ENCODE results near the gene PANK4. TPM values are rescaled to one million over a fixed set of nuclear protein-coding genes. Genes with fewer than 3 reads are reported as not detected.
A peak's percentile ranks its signal among the peaks of the same experiment; 100 is the strongest.

PANK4 gene
- total RNA-seq, 2 experiments from 2014 or later = 86.5 to 88.9 TPM

GRCh38 chr1:2538376-2538775, 12.0 kb upstream of the PANK4 start:
- no peak for ATAC-seq (ENCODE audit: low read depth)
- peaks cover 8% of the 10 kb centered on the region for H3K27me3 Mint-ChIP-seq
- no peaks in the 10 kb centered on the region for H3K36me3 Mint-ChIP-seq
- H3K4me3 Mint-ChIP-seq = no peak overlapping the region
- no peak overlapping the region for H3K27ac Mint-ChIP-seq
- H3K4me1 Mint-ChIP-seq = no peaks in the 10 kb centered on the region
- no peak for DNase-seq
- H3K9me3 Mint-ChIP-seq = no peaks in the 10 kb centered on the region
- POLR2A ChIA-PET = no interaction called here

GRCh38 chr1:2537784-2538115, 11.4 kb upstream of the PANK4 start:
- POLR2A ChIA-PET = no interaction called here
- H3K27me3 Mint-ChIP-seq = peaks cover 8% of the 10 kb centered on the region

GRCh38 chr1:2535981-2536380, 9.6 kb upstream of the PANK4 start:
- no peaks in the 10 kb centered on the region for H3K36me3 Mint-ChIP-seq
- ATAC-seq (ENCODE audit: low read depth) (no peak), DNase-seq (no peak)
- peaks cover under 1% of the 10 kb centered on the region for H3K4me1 Mint-ChIP-seq
- POLR2A ChIA-PET = interaction anchor here (1.2 kb wide), 2 partner anchors 10 to 11 kb away, joined by 4 to 5 read pairs; partner anchors contain the start of gene PANK4
- no peak overlapping the region for H3K27ac Mint-ChIP-seq
- no peak overlapping the region for H3K4me3 Mint-ChIP-seq
- no peaks in the 10 kb centered on the region for H3K9me3 Mint-ChIP-seq
- peaks cover 5% of the 10 kb centered on the region for H3K27me3 Mint-ChIP-seq

More at GRCh38 chr1:2537784-2538115, 11.4 kb upstream of the PANK4 start:
- no peak overlapping the region for H3K4me3 Mint-ChIP-seq
- H3K27ac Mint-ChIP-seq = no peak overlapping the region
- DNase-seq (no peak), ATAC-seq (ENCODE audit: low read depth) (no peak)
- no peaks in the 10 kb centered on the region for H3K9me3 Mint-ChIP-seq
- no peaks in the 10 kb centered on the region for H3K4me1 Mint-ChIP-seq
- no peaks in the 10 kb centered on the region for H3K36me3 Mint-ChIP-seq

- Mint-ChIP-seq H3K9me3 (no peaks in the 10 kb centered on the region), H3K4me1 (peaks cover 1% of the 10 kb centered on the region), H3K27ac (no peak overlapping the region), H3K4me3 (no peak overlapping the region), H3K27me3 (peaks cover 10% of the 10 kb centered on the region), H3K36me3 (no peaks in the 10 kb centered on the region)
- POLR2A ChIA-PET = interaction anchor here (1.2 kb wide), 1 partner anchor 9 kb away, joined by 5 read pairs; the partner anchor contains the start of gene PANK4
- ATAC-seq (ENCODE audit: low read depth) (no peak), DNase-seq (no peak)
Observed at GRCh38 chr1:2535455-2535854, 9.1 kb upstream of the PANK4 start.

- Mint-ChIP-seq H3K27ac (no peak overlapping the region), H3K4me1 (peaks cover 1% of the 10 kb centered on the region), H3K9me3 (no peaks in the 10 kb centered on the region), H3K4me3 (no peak overlapping the region), H3K27me3 (peaks cover 10% of the 10 kb centered on the region), H3K36me3 (no peaks in the 10 kb centered on the region)
- POLR2A ChIA-PET = interaction anchor here (1.2 to 1.8 kb wide), 4 partner anchors 9 to 22 kb away, joined by 3 to 5 read pairs (median 4); partner anchors contain the start of gene PANK4
- no peak for DNase-seq
- ATAC-seq (ENCODE audit: low read depth) = no peak
Observed at GRCh38 chr1:2534687-2535441, 8.5 kb upstream of the PANK4 start.

- H3K4me1 Mint-ChIP-seq = peaks cover 1% of the 10 kb centered on the region
- H3K27ac Mint-ChIP-seq = no peak overlapping the region
- H3K9me3 Mint-ChIP-seq = no peaks in the 10 kb centered on the region
- POLR2A ChIA-PET = interaction anchor here (0.7 to 1.8 kb wide), 4 partner anchors 9 to 22 kb away, joined by 3 to 5 read pairs (median 3); no protein-coding TSS in a partner anchor
- H3K27me3 Mint-ChIP-seq = peaks cover 10% of the 10 kb centered on the region
- no peak for DNase-seq
- no peak overlapping the region for H3K4me3 Mint-ChIP-seq
- no peaks in the 10 kb centered on the region for H3K36me3 Mint-ChIP-seq
- ATAC-seq (ENCODE audit: low read depth) = no peak
Observed at GRCh38 chr1:2534315-2534686, 7.9 kb upstream of the PANK4 start.

GRCh38 chr1:2533365-2533764, 7.0 kb upstream of the PANK4 start:
- Mint-ChIP-seq H3K4me3 (no peak overlapping the region), H3K4me1 (peaks cover 5% of the 10 kb centered on the region), H3K9me3 (no peaks in the 10 kb centered on the region), H3K27ac (no peak overlapping the region), H3K27me3 (peaks cover 17% of the 10 kb centered on the region), H3K36me3 (no peaks in the 10 kb centered on the region)
- ATAC-seq (ENCODE audit: low read depth) (no peak), DNase-seq (no peak)
- POLR2A ChIA-PET = interaction anchor here (0.7 to 4.6 kb wide), 4 partner anchors 8 to 23 kb away, joined by 3 to 32 read pairs (median 4); no protein-coding TSS in a partner anchor

- POLR2A ChIA-PET = interaction anchor here (1.8 to 4.6 kb wide), 2 partner anchors 7 to 14 kb away, joined by 5 to 32 read pairs; no protein-coding TSS in a partner anchor
- no peak for ATAC-seq (ENCODE audit: low read depth)
- Mint-ChIP-seq H3K27ac (no peak overlapping the region), H3K4me3 (no peak overlapping the region), H3K4me1 (peaks cover 5% of the 10 kb centered on the region), H3K9me3 (no peaks in the 10 kb centered on the region), H3K27me3 (peaks cover 17% of the 10 kb centered on the region), H3K36me3 (no peaks in the 10 kb centered on the region)
- no peak for DNase-seq
Observed at GRCh38 chr1:2532485-2533160, 6.2 kb upstream of the PANK4 start.

- Mint-ChIP-seq H3K27me3 (peaks cover 16% of the 10 kb centered on the region), H3K9me3 (no peaks in the 10 kb centered on the region), H3K4me3 (no peak overlapping the region), H3K27ac (no peak overlapping the region), H3K4me1 (peaks cover 9% of the 10 kb centered on the region), H3K36me3 (no peaks in the 10 kb centered on the region)
- no peak for DNase-seq
- ATAC-seq (ENCODE audit: low read depth) = no peak
- POLR2A ChIA-PET = interaction anchor here (4.6 kb wide), 1 partner anchor 16 kb away, joined by 32 read pairs; no protein-coding TSS in a partner anchor
Observed at GRCh38 chr1:2530513-2531361, 4.3 kb upstream of the PANK4 start.

GRCh38 chr1:2529784-2530512, 3.6 kb upstream of the PANK4 start, which contains the start of gene HES5:
Gene HES5, minus strand, starts transcription at chr1:2530263. Its CDS starts 99 bp downstream, at chr1:2530164.
- Mint-ChIP-seq H3K9me3 (no peaks in the 10 kb centered on the region), H3K27me3 (peaks cover 16% of the 10 kb centered on the region), H3K36me3 (no peaks in the 10 kb centered on the region), H3K27ac (no peak within 1 kb of the TSS), H3K4me3 (peak within 1 kb of the TSS; percentile 59), H3K4me1 (peaks cover 13% of the 10 kb centered on the region)
- ATAC-seq (ENCODE audit: low read depth) (no peak), DNase-seq (peak; percentile 57)
- POLR2A ChIA-PET = interaction anchor here (4.6 kb wide), 1 partner anchor 16 kb away, joined by 32 read pairs; no protein-coding TSS in a partner anchor

- no peak for ATAC-seq (ENCODE audit: low read depth)
- peaks cover 16% of the 10 kb centered on the region for H3K27me3 Mint-ChIP-seq
- peaks cover 20% of the 10 kb centered on the region for H3K4me1 Mint-ChIP-seq
- H3K27ac Mint-ChIP-seq = peak overlapping the region; percentile 9
- peak; percentile 51 for DNase-seq
- H3K4me3 Mint-ChIP-seq = peak overlapping the region; percentile 59
- H3K36me3 Mint-ChIP-seq = no peaks in the 10 kb centered on the region
- no peaks in the 10 kb centered on the region for H3K9me3 Mint-ChIP-seq
- POLR2A ChIA-PET = interaction anchor here (4.6 kb wide), 1 partner anchor 17 kb away, joined by 32 read pairs; no protein-coding TSS in a partner anchor
Observed at GRCh38 chr1:2528966-2529783, 2.8 kb upstream of the PANK4 start.

- no peak for ATAC-seq (ENCODE audit: low read depth)
- Mint-ChIP-seq H3K4me3 (no peak overlapping the region), H3K4me1 (peaks cover 24% of the 10 kb centered on the region), H3K27me3 (peaks cover 16% of the 10 kb centered on the region), H3K9me3 (no peaks in the 10 kb centered on the region), H3K36me3 (no peaks in the 10 kb centered on the region), H3K27ac (no peak overlapping the region)
- POLR2A ChIA-PET = interaction anchor here (4.6 kb wide), 1 partner anchor 18 kb away, joined by 32 read pairs; no protein-coding TSS in a partner anchor
- no peak for DNase-seq
Observed at GRCh38 chr1:2528611-2528965, 2.2 kb upstream of the PANK4 start.

Measured in activated naive CD8-positive, alpha-beta T cell treated with anti-CD3 and anti-CD28 coated beads, Interleukin-2, amount 10 ng/mL, durations not matched to agents 7 days and 5 days (primary cell).